Activated CD4-positive, alpha-beta T cell treated with anti-CD3 and anti-CD28 coated beads, Interleukin-10, Interleukin-2, amounts not matched to agents 100 ng/mL and 50 ng/mL, durations not matched to agents 16 hours and 8 hours (primary cell): ENCODE data around the gene KIF3C.
"Not testable (repeated sequence)": the region's sequence is repeated elsewhere in the genome, so short reads cannot be mapped to it uniquely, and the experiment has no call there.

ENCODE experiments used
- DNase-seq: peaks from one replicate; pipeline ENCODE4 v3.0.0-alpha.2; 2020

KIF3C gene

DNA sequence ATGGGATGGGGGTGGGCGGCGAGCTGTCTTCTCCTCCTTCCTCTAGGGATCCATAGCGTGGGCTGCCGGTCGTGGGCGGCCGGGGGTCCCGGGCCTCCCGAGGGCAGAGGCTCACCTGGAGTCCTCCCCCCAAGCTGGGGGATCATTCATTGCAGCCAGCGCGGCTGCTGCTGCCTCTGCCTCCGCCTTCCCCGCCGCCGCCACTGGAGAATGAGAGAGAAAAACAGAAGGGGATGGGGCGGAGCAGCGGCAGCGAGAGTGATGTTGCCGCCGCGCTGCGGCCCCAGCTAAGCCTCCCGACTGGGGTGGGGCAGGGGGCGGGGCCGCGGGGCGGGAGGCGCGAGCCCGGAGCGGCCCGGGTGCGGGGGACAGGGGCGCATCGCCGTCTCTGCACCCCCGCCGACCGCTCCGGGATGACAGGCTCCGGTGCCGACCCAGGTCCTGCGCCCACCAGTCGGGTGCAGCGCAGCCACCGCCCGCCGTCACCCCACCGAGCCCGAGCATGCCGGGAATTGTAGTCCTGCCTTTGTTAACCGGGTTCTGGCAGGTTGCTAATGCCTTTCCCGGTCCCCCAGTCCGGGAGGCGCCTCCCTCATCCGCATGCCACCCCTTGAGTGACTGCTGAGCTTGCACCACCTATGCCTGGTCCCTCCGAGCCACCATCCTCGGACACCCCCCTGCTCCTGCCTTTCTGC is at the start of gene KIF3C:
TSS of gene KIF3C (minus strand) at position 225 of the 695 bp plus-strand sequence. CDS start 580 bp downstream, outside the sequence.
- DNase-seq: peak; percentile 78

DNA sequence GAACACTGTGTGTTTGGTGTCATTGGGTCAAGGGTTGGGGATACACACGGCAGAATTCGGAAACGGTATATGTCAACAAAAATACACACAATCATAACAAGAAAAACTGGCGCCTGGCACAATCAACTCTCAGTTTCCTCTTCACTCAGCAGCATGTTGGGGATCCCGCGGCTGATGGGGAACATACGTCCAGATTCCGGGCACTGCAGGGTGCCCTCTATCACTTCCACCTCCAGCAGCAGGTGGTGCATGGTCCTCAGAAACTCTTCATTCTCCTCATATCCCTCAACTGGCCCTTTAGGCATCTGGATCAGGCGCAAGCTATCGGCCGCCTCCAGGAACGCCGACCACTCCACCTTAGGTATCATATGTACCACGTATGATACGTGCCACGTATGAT is 45.8 kb upstream of the KIF3C start:
- not testable (repeated sequence) for DNase-seq

DNA sequence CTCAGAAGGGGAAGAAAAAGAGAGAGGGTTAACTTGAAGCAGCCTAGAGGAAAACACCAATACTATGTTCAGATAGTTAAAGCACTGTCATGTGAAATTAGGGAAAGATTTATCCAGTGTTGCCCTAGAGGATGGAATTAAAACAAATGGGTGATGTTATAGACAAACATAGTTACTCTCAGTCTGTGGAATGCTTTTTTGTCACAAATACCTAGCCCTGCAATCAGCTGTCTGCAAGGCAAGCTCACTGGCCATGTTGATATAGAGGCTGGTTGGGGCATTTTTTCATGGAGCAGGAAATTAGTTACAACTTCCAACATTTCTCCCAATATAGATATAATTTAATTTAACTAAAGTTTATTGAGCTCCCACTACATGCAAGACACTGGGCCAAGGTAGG is 43.2 kb upstream of the KIF3C start:
- no peak for DNase-seq

GRCh38 chr2:26024260-26024659 is 42.0 kb upstream of the KIF3C start:
- no peak for DNase-seq

GRCh38 chr2:26020231-26020640 is 37.9 kb upstream of the KIF3C start:
- DNase-seq: no peak

DNA sequence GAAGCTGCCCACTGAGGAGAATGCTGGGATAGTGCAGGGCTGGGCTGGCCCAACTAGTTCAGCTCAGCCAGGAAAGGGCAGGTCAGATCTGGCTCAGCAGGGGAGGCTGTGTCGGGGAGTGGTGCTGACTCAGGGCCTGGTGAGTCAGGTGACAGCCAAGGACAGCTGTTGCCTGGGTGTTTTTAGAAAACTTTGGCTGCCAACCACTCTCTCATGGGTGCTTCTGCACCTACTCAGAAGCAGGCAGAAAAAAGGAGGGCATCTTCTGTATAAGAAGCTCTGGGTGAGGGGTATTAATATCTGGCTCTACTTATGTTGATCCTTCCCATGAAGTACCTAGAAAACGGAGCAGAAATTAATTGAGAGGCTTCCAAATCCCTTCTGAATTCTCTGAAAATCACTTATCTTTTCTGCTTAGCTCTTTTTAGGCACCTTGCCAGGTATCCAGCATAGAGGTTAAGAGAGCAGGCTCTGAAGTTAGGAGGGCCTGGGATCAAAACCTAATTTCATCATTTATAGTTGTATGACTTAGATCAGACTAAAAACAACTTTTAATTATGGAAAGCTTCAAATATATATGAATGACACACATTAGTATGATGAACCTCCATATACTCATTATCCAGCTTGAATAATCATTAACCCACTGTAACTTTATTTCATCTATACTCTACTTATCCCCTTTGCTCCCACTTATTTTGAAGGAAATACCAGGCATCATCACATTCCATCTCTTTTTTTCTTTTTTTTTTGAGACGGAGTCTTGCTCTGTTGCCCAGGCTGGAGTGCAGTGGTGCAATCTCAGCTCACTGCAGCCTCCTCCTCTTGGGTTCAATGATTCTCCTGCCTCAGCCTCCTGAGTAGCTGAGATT is 36.1 kb upstream of the KIF3C start:
- peak; percentile 59 for DNase-seq

DNA sequence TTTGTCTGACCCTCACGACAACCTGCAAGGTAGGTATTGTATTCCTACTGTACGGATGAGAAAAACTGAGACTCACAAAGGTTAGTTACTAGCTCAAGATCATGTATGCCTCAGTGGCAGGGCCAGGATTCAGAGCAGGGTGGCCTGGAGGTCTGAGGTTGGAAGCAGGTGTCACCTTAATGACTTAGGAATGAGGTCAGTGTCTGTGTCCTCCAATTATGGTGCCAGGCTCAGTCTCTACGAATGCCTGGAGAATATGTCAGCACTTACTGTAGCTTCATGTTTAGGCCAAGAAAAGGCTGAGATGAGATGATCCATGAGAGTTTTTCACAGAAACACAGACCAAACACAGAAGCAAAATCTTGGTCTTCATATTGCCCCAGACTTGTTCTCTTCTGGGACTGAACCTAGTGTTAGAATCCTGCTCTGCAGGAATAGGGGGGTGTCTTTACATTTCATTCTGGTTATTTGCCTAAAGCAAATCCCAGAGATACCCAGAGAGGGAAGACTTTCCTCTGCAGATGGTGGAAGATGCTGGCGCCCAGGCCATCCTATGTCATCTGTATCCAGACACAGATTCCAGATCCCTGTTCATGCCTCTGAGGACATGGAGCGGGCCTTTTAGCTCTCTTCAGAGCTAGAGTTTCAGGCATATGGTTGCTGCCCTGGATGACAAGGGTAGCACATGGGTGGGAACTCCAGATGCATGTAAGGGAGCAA is 35.3 kb upstream of the KIF3C start:
- no peak for DNase-seq

GRCh38 chr2:26016706-26017045 is 34.4 kb upstream of the KIF3C start:
- DNase-seq: not testable (repeated sequence)

DNA sequence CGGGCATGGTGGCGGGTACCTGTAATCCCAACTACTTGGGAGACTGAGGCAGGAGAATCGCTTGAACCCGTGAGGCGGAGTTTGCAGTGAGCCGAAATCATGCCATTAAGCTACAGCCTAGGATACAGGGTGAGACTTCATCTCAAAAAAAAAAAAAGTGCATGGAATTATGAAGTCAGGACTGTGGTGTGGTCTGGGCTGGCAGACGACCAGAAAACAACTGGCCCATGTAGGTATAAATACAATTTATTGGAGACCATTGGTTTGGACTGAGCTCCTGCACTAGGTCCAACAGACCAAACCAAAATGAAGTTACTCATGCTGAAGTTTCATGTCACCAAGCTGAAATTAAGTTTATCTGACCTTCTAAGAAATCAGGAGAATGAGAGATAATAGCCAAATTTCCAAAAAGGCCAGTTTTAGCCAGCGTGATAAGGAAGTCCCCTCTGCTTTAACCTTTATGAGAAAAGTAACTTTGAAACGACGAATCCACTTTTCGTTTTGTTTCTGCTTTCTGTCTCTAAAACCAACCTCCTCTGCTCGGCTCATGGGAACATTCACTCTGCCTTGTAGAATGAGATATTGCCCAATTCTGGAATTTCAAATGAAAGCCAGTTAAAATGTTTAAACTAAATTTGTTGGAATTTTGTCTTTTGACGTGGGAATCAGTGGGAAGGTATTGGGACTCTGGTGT is 33.9 kb upstream of the KIF3C start:
- DNase-seq: no peak

GRCh38 chr2:26013668-26014067 is 31.4 kb upstream of the KIF3C start:
- DNase-seq: no peak

DNA sequence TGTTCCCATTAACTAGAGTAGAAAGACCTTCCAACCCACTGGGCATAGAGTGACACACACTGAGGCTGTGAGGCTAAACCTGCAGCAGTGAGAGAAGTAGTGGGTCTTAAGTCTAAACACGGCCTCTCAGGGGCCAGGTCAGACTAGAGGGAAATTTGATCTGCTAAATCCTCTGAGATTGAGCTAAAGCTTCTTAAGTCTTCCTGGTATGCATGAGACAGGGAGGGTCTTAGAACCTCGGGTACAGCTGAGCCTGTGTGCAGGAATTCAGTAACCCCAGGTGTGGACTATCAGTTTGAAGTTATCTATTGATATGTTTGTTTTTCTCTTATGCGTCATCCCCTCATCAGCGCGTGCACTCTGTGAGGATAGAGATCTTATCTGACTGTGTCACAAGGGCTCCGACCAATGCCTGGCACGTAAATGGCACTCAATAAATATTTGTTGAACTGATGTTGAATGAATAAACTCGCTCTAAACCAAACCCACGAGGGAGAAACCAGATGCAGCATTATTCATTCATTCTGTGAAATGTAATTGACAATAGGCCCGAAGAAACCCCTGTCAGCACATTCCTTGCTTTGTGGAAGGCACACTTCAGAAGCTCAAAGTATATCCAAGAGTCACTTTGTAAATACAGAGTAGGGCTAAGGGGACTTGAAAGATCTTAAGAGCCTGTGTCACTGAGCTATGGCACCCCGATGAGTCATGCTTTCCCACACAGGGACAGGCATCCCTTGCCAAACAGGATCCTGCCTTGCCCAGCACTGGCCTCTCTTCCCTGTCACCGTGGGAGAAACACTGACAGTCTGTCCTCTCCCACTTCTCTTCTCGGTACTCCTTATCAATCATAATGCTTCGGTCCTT is 29.9 kb upstream of the KIF3C start:
- DNase-seq: no peak

GRCh38 chr2:26011609-26011989 is 29.3 kb upstream of the KIF3C start:
- DNase-seq: no peak

DNA sequence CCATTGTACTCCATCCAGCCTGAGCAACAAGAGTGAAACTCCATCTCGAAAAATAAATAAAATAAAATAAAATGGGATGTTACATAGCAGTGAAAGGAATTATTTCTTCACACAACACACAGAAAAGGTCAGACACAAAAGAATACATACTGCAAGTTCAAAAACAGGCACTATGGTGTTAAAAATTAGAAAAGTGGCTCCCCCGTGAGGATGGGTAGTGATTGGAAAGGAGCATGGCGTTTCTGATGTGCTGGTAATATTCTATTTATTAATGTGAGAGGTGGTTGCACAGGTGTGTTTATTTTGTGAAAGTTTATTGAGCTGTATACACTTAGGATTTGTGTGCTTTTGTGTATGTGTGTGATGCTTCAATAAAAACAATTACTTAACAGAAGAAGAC is 28.6 kb upstream of the KIF3C start:
- no peak for DNase-seq

GRCh38 chr2:26009567-26009963 is 27.3 kb upstream of the KIF3C start:
- no peak for DNase-seq

- no peak for DNase-seq
These were observed 26.7 kb upstream of the KIF3C start for GRCh38 chr2:26008851-26009566.

DNA sequence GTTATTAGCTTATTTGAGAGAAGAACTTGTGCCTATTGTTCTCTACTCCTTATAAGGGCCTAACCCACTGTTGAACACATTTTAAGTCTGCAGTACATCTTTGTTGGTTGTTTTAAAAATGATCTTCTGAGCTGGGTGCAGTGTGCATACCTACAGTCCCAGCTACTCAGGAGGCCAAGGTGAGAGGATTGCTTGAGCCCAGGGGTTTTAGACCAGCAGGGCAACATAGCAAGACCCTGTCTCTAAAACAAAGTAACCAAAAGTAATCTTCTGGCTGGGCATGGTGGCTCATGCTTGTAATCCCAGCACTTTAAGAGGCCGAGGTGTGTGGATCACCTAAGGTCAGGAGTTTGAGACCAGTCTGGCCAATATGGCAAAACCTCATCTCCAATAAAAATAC is 25.8 kb upstream of the KIF3C start:
- no peak for DNase-seq

DNA sequence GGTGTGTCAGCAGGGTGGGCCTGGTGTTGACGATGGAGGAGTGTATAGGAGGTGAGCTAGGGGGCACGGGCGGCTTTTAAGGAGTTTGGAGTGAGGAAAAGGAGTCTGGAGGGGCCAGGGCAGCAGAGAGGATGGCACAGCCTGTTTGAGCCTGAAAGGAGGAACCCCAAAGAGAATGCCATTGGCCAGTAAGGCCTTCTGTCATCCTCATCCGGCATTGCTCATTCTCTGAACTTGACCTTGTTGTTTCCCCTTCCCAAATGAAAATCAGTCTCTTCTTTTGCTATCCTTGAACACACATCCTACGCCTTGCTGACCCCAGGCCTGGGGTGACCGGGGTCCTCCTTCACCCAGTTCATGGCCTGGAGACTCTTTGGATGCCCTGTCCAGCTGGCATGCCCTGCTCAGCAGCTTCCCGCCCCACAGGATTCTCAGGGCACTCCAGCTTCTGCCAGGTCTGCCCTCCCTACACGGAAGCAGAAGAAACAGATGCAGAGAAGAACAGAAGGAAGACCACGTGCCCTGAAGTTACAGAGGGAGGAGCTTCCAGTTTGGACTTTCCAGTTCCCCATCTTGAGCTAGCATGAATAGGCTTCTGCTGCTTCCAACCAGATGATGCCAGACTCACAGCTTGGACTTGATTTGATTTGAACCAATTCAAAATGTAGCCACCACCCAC is 20.5 kb upstream of the KIF3C start:
- no peak for DNase-seq

DNA sequence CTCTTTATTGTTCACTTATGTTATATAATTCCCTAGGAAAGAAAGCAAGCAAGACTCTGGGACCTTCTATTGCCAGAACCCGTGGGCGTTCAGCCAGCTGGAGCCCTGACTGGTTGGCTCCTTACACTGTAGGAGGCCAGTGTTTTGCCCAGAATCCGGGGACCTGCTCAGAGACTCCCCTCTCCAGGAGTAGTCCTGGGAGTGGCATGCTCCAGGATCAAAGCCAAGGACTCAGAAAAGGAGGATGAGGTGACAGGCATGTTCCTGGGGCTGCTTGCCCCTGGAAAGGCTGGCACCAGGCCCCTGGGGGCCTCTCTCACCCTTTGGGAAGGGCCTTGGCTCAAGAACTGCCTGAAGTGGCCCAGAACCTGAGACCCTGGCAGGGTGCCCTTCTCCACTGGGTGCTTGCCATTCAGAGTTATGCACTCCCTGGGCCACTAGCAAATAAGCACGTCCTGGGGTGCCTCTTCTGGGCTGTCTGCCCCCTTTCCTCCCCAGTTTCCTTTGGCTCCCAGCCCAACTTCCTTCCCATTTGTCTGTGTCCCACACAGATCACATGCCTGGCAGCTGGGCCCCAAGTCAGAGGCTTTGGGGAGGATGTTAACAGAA is 19.6 kb upstream of the KIF3C start:
- DNase-seq: no peak

GRCh38 chr2:26000561-26001082 is 18.3 kb upstream of the KIF3C start:
- no peak for DNase-seq

DNA sequence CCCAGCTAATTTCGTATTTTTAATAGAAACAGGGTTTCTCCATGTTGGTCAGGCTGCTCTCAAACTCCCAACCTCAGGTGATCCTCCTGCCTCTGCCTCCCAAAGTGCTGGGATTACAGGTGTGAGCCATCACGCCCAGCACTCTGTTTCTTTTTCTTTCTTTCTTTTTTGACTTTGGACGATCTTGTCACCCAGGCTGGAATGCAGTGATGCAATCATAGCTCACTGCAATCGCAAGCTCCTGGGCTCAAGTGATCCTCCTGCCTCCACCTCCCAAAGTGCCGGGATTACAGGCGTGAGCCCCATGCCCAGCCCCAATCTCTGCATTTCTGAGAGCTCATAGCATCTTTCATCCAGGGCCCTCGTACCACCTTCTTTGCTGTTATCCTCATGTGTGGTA is 17.1 kb upstream of the KIF3C start:
- not testable (repeated sequence) for DNase-seq
